HUES6 (cell line): ENCODE measurements around the gene ELANE.
A peak's percentile ranks its signal among the peaks of the same experiment; 100 is the strongest.

Experiments used
- H3K27ac ChIP-seq: 2 replicates; pipeline ENCODE4 v1.7.0; 2013; ENCODE audit warnings: low read depth, mild to moderate bottlenecking, low read length, inconsistent platforms
- H3K27me3 ChIP-seq: 2 replicates; pipeline ENCODE4 v1.6.1; 2013; ENCODE audit warnings: low read length; ENCODE audit not compliant: control insufficient read depth, insufficient read depth
- H3K36me3 ChIP-seq: 2 replicates; pipeline ENCODE4 v1.6.1; 2013; ENCODE audit warnings: low read length; ENCODE audit not compliant: control insufficient read depth, insufficient read depth
- H3K4me1 ChIP-seq: 2 replicates; pipeline ENCODE4 v1.6.1; 2013; ENCODE audit warnings: low read length; ENCODE audit not compliant: control insufficient read depth, insufficient read depth
- H3K4me3 ChIP-seq: 2 replicates; pipeline ENCODE4 v1.5.1; 2013; ENCODE audit warnings: low read depth, low read length
- H3K9ac ChIP-seq: one replicate; pipeline ENCODE4 v1.6.1; 2013; ENCODE audit warnings: mild to moderate bottlenecking, low read length
- H3K9me3 ChIP-seq: 2 replicates; pipeline ENCODE4 v1.6.1; 2013; ENCODE audit warnings: low read depth, low read length; ENCODE audit not compliant: control insufficient read depth, insufficient read depth

Gene ELANE

DNA sequence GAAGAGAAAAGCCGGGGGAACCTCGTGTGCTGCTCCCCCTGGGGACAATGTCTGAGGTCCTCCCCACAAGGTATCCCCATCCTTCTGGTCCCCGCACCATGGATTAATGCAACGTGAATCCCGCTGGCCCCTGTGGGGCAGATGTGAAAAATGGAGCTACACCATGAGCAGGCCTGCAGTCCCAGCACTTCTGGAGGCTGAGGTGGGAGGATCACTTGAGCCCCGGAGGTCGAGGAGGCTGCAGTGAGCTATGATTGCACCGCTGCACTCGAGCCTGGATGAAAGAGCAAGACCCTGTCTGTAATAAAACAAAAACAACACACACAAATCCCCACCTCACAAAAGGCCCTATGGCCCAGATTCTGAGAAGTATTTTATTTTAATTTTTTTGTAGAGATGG is 6.2 kb downstream of the ELANE start:
- no peaks in the 10 kb centered on the region for H3K9me3 ChIP-seq
- H3K27ac ChIP-seq = no peak overlapping the region
- no peaks in the 10 kb centered on the region for H3K36me3 ChIP-seq
- peaks cover 27% of the 10 kb centered on the region for H3K27me3 ChIP-seq
- H3K4me1 ChIP-seq = peaks cover 3% of the 10 kb centered on the region; the same call in 1 of the 2 replicates
- no peak overlapping the region for H3K9ac ChIP-seq
- no peak overlapping the region for H3K4me3 ChIP-seq

DNA sequence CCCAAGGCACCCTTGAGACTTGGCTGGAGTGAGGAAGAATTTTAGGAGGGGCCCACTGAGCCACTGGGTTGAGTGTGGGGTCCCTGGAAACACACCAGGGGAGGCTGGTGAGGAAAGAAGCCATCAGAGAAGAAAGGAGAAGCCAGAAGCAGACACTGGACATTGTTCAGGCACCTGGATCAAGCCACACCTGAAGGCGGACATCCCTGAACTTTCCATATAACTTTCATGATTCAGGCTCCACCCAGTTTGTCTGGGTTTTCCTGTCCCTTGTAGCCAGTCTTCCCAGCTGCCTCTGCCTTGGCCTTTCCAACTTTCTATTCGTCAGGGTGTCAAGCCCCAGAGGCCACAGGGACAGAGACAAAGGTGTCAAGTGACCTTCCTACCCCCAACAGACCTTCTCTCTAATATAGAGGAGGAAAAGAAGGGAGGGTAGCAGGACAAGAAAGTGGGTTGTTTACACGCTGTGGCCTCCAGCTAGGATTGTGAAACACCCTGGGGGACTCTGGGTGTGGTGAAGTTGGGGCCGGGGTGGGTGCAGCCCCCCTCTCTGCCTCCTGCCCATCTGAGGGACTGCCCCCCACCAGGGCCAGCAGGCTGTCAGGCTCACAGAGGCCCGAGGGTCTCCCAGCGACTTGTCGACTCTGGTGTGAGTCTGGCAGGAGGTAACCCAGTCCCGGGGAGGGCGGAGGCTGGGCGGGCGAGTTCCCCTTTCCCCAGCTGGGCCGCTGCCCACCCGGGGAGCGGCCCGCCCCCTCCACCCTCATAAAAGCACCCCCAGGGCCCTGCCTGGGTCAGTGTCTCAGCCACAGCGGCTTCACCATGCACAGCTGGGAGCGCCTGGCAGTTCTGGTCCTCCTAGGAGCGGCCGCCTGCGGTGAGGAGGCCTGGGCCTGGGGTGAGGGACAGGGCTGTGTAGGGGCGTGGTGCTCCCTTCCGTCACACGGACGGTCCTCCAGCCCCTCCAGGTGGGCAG is 7.1 kb downstream of the ELANE start, which contains the start of gene CFD:
TSS of gene CFD (plus strand) at position 797 of the 976 bp plus-strand sequence. CDS start at position 823, 26 bp downstream.
- Histone ChIP-seq H3K27ac (no peak within 1 kb of the TSS), H3K27me3 (peaks cover 27% of the 10 kb centered on the region), H3K4me1 (peaks cover 3% of the 10 kb centered on the region; the same call in 1 of the 2 replicates), H3K4me3 (peak within 1 kb of the TSS; percentile 65), H3K36me3 (no peaks in the 10 kb centered on the region), H3K9me3 (no peaks in the 10 kb centered on the region), H3K9ac (peak within 1 kb of the TSS; percentile 62)

DNA sequence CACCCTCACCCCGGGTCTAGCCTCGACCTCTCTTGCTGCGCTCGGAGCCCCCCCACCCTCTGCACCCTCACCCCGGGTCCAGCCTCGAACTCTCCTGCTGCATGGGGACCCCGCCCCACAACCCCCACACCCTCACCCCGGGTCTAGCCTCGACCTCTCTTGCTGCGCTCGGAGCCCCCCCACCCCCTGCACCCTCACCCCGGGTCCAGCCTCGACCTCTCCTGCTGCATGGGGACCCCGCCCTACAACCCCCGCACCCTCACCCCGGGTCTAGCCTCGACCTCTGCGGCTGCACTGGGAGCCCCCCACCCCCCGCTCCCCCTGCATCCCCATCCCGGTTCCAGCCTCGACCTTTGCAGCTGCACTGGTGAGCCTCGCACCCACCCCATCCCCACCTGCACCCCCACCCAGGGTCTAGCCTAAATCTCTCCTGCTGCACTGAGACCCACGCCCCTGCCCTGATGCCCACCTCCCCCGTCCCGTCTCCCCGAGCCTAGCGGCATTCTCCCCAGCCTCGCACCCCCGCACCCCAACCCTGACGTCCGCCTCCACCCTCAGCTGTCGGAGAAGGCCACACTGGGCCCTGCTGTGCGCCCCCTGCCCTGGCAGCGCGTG is 9.1 kb downstream of the ELANE start:
- no peaks in the 10 kb centered on the region for H3K9me3 ChIP-seq
- peaks cover 3% of the 10 kb centered on the region; the same call in 1 of the 2 replicates for H3K4me1 ChIP-seq
- no peak overlapping the region for H3K9ac ChIP-seq
- no peaks in the 10 kb centered on the region for H3K36me3 ChIP-seq
- no peak overlapping the region for H3K27ac ChIP-seq
- peak overlapping the region; percentile 47 for H3K4me3 ChIP-seq
- H3K27me3 ChIP-seq = peaks cover 27% of the 10 kb centered on the region

DNA sequence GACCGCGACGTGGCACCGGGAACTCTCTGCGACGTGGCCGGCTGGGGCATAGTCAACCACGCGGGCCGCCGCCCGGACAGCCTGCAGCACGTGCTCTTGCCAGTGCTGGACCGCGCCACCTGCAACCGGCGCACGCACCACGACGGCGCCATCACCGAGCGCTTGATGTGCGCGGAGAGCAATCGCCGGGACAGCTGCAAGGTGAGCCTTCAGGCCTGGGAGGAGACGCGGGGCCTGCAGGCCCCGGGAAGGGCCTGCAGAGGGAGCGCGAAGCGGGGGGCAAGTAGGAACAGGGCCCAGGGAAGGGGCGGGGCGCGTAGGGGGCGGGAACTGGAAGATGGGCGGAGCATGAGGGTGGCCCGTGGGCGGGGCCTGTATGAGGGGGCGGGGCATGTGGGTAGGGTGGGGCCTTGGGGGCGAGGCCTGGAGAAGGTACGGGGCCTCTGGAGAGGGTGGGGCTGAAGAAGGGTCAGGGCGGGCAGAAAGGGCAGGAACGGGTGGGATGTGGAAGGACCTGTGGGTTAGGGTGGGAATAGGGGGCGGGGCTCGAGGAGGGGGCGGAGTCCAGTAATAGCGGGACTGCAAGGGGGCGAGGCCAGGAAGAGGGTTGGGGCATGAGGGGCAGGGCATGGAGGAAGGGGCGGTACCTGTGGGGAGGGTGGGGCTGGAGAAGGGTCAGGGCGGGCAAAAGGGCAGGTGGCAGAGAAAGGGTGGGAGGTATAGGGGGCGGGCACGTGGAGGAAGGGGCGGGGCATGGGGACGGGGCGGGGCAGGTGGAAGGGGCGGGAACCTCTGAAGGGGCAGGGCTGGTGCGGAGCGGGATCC is 9.9 kb downstream of the ELANE start:
- Histone ChIP-seq H3K9ac (no peak overlapping the region), H3K4me1 (peaks cover 5% of the 10 kb centered on the region; the same call in 1 of the 2 replicates), H3K9me3 (no peaks in the 10 kb centered on the region), H3K36me3 (no peaks in the 10 kb centered on the region), H3K4me3 (peak overlapping the region; percentile 51), H3K27ac (no peak overlapping the region), H3K27me3 (peaks cover 27% of the 10 kb centered on the region)

DNA sequence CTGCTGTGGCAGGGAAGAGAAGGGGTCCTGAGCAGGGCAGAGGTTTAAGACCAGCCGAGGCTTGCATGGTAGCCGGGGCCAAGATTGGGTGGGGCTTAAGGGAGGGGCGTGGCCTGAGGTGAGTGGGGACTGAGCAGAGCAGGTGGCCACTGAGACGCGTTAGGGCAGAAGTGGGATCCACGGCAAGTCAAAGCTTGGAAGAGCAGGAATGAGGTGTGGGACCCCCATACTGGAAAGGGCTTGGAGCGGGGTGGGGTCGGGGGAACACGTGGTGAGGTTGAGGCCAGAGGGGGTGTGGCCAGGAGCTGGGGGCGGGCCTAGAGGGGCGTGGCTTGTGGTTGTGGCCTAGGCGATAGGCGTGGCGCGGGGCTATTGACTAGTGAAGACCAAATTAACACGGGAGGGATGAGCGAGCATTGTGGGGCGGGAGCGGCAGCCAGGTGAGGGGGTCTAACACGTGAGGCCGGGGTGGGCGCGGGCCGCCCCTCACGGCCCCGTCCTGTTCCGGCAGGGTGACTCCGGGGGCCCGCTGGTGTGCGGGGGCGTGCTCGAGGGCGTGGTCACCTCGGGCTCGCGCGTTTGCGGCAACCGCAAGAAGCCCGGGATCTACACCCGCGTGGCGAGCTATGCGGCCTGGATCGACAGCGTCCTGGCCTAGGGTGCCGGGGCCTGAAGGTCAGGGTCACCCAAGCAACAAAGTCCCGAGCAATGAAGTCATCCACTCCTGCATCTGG is 10.6 kb downstream of the ELANE start:
- no peak overlapping the region for H3K9ac ChIP-seq
- H3K9me3 ChIP-seq = no peaks in the 10 kb centered on the region
- peaks cover 3% of the 10 kb centered on the region; the same call in 1 of the 2 replicates for H3K36me3 ChIP-seq
- H3K27me3 ChIP-seq = peaks cover 27% of the 10 kb centered on the region
- peaks cover 13% of the 10 kb centered on the region for H3K4me1 ChIP-seq
- no peak overlapping the region for H3K27ac ChIP-seq
- peak overlapping the region; percentile 51 for H3K4me3 ChIP-seq

DNA sequence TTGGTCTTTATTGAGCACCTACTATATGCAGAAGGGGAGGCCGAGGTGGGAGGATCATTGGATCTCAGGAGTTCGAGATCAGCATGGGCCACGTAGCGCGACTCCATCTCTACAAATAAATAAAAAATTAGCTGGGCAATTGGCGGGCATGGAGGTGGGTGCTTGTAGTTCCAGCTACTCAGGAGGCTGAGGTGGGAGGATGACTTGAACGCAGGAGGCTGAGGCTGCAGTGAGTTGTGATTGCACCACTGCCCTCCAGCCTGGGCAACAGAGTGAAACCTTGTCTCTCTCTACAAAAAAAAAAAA is 11.2 kb downstream of the ELANE start:
- peaks cover 18% of the 10 kb centered on the region for H3K4me1 ChIP-seq
- H3K4me3 ChIP-seq = peak overlapping the region; percentile 51
- H3K9ac ChIP-seq = no peak overlapping the region
- H3K27ac ChIP-seq = no peak overlapping the region
- peaks cover 27% of the 10 kb centered on the region for H3K27me3 ChIP-seq
- H3K36me3 ChIP-seq = peaks cover 8% of the 10 kb centered on the region
- no peaks in the 10 kb centered on the region for H3K9me3 ChIP-seq

DNA sequence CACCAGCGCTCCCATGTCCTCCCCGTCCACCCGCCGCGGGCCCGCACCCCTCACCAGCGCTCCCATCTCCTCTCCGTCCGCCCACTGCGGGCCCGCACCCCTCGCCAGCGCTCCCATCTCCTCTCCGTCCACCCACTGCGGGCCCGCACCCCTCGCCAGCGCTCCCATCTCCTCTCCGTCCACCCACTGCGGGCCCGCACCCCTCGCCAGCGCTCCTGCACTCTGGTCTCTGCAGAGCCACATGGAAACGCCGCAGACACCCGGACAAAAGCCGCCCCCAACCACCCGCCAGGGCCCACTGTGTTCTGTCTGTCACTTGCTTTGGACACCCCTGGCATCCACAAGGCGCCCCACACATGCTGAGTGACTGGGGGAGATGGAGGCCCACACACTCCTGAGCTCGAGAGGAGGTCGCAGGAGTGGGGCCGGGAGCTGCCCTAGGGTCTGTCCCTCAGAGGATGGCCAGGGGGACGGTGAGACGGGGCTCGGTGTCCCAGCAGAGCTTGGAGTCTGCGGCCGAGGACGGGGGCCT is 14.7 kb downstream of the ELANE start:
- H3K9ac ChIP-seq = no peak overlapping the region
- H3K9me3 ChIP-seq = no peaks in the 10 kb centered on the region
- H3K27me3 ChIP-seq = peaks cover 4% of the 10 kb centered on the region; the same call in 1 of the 2 replicates
- H3K27ac ChIP-seq = no peak overlapping the region
- no peak overlapping the region for H3K4me3 ChIP-seq
- H3K36me3 ChIP-seq = peaks cover 27% of the 10 kb centered on the region
- peaks cover 26% of the 10 kb centered on the region for H3K4me1 ChIP-seq

DNA sequence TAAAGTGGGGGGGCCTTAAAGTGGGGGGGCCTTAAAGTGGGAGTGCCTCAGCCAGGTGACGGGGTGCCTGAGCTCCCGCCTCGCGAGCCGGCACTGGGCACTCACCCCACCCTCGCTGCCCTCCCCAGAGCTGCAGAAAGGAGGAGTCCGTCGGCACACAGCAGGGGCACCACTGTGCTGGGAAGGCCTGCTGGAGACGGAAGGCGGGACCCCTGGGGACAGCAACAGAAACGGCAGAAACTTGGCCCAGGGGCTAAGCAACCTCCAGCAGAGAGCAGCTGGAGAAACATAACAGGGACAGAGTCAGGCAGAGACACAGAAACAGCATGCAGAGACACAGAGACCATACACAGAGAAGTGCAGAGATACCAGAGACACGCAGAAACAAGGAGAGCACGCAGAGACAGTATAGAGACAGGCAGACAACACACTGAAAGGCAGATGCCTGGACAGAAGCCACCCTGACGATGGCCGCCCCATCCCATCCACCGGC is 15.2 kb downstream of the ELANE start:
- Histone ChIP-seq H3K4me3 (no peak overlapping the region), H3K9ac (no peak overlapping the region), H3K27ac (no peak overlapping the region), H3K9me3 (no peaks in the 10 kb centered on the region), H3K36me3 (peaks cover 27% of the 10 kb centered on the region), H3K27me3 (peaks cover 4% of the 10 kb centered on the region; the same call in 1 of the 2 replicates), H3K4me1 (peaks cover 31% of the 10 kb centered on the region)

DNA sequence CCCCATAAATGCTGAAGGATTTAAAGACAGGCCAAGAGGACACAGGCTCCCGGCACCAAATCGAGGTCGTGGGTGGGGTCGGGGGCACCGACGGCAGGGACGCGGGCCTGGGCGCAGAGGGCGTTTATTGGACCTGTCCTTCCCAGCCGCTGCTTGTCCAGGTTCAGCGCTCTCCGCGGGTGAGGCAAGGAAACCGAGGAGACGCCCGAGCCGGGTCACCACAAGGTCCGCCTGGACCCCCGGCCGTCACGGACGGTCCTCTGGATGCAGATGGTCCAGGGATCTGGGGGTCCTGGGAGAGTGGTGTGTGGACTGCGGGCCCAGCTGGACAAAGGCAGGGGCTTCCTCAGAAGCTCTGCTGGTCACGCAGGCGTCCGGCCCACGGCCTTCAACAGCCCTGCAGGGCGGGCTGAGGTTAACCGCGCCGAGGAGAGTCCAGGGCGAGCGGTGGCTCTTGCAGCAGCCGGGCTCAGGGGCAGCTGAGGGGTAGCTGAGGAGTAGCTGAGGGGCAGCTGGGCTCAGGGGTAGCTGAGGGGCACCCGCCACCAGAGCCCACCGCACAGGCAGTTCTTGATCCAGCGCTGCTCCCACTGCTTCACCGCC is 15.9 kb downstream of the ELANE start:
- H3K27me3 ChIP-seq = peaks cover 4% of the 10 kb centered on the region; the same call in 1 of the 2 replicates
- no peak overlapping the region for H3K9ac ChIP-seq
- H3K4me1 ChIP-seq = peaks cover 32% of the 10 kb centered on the region
- peaks cover 27% of the 10 kb centered on the region for H3K36me3 ChIP-seq
- no peak overlapping the region for H3K4me3 ChIP-seq
- no peaks in the 10 kb centered on the region for H3K9me3 ChIP-seq
- no peak overlapping the region for H3K27ac ChIP-seq
